ENCODE measurements around the gene ABHD17A.

The ABHD17A gene

DNA sequence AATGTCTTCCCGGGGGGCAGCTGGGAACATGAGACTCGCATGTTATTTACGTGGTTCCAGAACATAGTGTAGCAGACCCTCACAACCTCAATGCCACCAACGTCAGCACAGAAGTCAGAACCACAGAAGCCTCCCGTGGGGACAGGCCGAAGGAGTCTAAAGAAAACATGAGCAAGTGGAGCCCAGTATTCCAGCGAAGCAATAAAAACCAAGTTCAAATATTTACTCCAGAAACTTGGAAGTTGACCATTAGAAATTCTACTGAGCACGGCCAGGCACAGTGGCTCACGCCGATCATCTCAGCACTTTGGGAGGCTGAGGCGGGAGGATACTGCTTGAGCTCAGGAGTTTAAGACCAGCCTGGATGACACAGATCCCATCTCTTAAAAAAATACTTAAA lies 55.3 kb downstream of the ABHD17A start:
- H3K4me3 ChIP-seq (ENCODE audit: low read length): no peak overlapping the region
- H3K4me1 ChIP-seq (ENCODE audit: control insufficient read depth, insufficient read depth, low read length): no peaks in the 10 kb centered on the region
- H3K27ac ChIP-seq (ENCODE audit: low read depth, low read length): peak overlapping the region; percentile 30
- H3K36me3 ChIP-seq (ENCODE audit: control insufficient read depth, insufficient read depth, low read length): peaks cover 3% of the 10 kb centered on the region
- H3K9ac ChIP-seq (ENCODE audit: low read length): no peak overlapping the region
- H3K27me3 ChIP-seq (ENCODE audit: control insufficient read depth, insufficient read depth, low read length): no peaks in the 10 kb centered on the region

DNA sequence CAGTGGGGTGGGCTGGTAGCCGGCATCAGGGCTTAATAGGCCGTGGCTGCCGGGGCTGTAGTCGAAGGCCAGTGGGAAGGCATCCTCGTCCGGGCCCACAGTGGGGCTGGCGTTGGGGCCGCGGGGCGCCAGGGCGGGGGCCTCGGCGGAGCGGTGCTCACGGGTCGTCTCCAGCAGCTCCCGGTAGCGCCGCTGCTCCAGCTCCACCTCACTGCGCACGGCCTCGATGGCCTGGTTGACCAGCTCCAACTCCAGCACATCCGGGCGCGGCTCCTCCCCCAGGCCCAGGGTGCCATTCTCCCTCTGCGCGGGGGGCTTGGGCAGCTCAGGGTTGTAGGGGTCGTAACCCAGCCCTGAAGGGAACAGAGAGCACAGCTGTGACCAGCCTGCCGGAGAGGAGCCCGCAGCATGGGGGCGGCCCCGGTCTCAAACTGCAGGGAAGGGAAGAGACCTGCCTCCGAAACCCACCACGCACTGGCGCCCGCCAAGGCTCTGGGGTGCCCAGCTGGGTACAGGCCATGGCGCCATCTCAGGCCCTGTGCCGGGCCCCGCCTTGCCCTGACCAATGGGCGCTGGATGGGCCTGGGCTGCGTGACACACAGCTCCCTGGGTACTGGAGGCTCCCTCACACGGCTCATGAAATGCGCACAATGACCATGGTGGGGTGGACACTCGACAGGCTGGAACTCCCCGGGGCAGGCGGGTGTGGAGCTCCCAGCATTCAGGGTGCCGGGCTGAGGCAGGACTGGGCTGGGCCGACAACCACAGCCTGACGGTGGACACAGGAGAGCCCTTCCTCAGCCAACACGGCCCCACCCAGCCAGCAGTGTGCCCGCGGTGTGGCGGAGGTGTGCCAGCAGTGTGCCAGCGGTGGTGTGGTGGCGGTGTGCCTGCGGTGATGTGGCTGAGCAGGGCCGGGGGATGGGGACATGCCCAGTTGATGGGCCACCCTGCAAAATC lies 56.7 kb downstream of the ABHD17A start:
- Histone ChIP-seq H3K36me3 (ENCODE audit: control insufficient read depth, insufficient read depth, low read length) (peaks cover 9% of the 10 kb centered on the region), H3K4me1 (ENCODE audit: control insufficient read depth, insufficient read depth, low read length) (no peaks in the 10 kb centered on the region), H3K9ac (ENCODE audit: low read length) (no peak overlapping the region), H3K4me3 (ENCODE audit: low read length) (no peak overlapping the region), H3K27me3 (ENCODE audit: control insufficient read depth, insufficient read depth, low read length) (no peaks in the 10 kb centered on the region), H3K27ac (ENCODE audit: low read depth, low read length) (no peak overlapping the region)

DNA sequence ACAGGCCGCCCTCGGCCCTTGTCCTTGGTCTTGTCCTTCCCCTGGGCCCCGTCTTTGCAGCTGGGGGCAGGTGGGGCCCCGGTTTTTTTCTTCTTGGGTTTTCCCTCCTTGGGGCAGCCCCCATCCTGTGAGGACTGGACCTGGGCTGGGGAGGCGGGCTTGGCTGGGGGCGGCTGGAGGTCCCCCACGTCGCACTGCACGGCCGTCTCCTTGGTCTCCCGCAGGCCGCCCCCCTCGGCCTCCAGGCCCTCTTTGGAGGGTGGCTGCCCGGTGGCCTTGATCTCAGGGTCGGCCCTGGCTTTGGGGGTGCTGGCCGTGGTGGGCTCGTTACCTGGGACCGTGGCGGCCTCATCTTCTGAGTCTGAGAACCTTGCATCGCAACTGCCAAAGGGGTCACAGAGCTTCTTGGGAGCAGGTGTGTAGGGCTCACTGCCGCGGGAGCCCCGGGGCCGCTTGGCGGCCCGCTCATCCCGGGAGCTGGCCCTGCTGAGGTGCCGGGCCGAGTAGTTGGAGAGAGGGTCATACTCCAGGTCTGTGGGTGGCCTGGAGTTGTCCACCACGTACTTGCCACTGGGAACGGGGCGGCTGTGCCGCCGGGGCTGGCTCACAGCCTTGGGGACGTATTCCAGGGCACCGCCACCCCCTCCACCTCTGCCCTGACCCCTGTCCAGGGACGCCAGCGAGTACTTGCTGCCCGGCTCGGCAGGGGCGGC lies 57.6 kb downstream of the ABHD17A start:
- Histone ChIP-seq H3K9ac (ENCODE audit: low read length) (no peak overlapping the region), H3K36me3 (ENCODE audit: control insufficient read depth, insufficient read depth, low read length) (peaks cover 9% of the 10 kb centered on the region), H3K4me1 (ENCODE audit: control insufficient read depth, insufficient read depth, low read length) (no peaks in the 10 kb centered on the region), H3K4me3 (ENCODE audit: low read length) (no peak overlapping the region), H3K27ac (ENCODE audit: low read depth, low read length) (no peak overlapping the region), H3K27me3 (ENCODE audit: control insufficient read depth, insufficient read depth, low read length) (no peaks in the 10 kb centered on the region)

Data from rectal smooth muscle tissue (tissue), 1 donor.